HG03565 (cell line): ENCODE data around the gene ICAM3.
A peak's percentile ranks its signal among the peaks of the same experiment; 100 is the strongest.

Source experiments
- ATAC-seq: cut with Tn5 transposase; IDR thresholded peaks from one replicate; pipeline ENCODE4 v1.9.1; 2021; ENCODE audit warnings: mild to moderate bottlenecking, moderate library complexity; ENCODE audit not compliant: unreplicated experiment

Gene ICAM3

DNA sequence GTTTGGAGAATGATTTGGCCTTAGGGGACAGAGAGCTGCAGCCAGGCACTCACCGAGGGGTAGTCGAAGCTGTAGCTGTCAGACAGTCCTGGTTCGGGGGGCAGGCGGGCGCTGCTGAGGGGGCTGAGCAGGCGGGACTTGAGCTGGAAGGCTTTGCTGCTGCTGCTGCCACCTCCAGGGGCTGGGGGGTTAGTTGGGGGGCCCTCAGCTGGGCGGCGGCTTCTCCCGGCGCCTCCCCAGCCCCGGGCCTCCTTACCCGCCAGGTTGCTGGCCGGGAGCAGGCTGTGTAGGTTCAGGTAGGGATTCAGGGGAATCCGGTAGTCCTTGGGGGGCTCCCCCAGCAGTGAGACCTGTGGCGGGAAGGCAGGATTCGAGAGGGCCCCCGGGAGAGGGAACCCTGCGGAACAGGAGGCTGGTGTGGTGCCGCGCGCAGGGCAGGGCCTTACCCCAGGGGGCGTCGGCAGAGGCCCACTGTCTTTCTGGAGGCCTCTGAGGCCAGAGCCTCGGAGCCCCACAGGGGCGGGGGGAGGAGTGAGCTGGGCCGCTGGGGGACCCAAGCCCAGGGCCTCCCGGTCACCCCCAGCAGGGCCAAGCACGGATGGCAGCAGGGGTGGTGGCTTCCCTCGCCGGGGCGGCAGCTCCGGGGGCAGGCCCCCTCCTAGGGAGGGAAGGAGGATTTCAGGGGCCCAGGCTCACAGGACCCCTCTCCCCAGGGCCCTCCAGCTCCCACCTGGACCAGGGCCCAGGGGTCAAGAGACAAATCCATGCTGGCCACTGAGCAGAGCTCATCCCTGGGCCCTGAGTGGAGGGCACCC, 18.6 kb downstream of the ICAM3 start:
- no peak for ATAC-seq

DNA sequence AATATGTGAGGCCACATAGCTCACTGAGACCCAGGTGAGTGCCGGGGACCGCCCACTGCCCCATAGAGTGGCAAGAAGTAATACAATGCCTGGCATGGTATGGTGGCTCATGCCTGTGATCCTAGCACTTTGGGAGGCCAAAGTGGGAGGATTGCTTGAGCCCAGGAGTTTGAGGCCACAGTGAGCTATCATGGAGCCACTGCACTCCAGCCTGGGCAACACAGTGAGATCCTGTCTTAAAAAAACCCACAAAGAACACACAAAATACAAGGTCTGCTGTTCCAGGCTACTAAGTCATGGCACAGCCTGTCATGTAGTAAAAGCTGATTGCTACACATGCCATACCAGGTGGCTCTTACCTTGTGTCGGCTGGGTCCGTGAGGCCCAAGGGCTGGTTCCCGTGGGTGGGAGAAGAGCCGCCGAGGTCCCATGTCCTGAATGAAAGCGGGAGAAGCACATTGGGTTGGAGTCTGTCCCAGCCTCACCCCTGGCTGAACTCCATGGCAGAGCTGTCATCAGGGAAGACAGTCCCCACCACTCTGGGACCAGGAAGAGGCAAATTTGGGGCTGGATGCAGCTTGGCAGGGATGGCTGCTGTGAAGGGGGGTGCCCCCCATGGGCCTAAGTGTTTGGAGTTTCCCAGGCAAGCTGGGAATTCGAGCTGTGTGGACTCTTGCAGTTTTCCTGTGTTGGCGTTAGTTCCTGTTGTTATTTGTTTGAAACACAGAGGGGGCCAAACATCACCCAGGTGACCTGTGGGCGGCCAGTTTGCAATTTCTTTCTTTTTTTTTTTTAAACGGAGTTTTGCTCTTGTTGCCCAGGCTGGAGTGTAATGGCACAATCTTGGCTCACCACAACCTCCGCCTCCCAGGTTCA, 20.4 kb downstream of the ICAM3 start:
- ATAC-seq, result no peak

DNA sequence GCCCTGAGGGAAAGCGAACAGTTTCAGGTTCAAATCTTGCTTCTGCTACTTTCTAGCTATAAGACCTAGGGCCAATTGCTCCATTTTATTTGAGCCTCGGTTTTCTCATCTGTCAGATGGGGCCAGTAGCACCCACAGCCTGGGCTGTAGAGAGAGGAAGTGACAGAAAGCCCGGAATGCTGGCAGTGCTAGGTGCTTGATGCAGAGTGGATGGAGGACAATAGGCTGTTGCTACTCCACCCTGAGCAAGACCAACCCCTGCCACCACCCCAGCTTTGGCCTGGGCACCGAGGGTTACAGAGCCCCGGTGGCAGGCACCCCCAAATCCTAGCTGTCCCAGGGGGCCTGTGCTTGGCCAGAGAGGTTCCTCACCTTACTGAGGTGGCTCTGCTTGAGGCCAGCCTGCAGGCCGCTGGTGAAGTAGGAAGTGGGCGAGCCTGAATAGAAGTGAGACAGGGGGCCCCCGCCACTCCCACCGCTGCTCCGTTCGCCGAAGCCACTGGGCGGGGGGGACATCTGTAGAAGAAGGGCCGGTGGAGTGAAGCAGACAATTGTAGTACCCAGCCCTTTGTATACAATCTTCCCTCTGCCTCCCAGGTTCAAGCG, 21.5 kb downstream of the ICAM3 start:
- no peak for ATAC-seq

DNA sequence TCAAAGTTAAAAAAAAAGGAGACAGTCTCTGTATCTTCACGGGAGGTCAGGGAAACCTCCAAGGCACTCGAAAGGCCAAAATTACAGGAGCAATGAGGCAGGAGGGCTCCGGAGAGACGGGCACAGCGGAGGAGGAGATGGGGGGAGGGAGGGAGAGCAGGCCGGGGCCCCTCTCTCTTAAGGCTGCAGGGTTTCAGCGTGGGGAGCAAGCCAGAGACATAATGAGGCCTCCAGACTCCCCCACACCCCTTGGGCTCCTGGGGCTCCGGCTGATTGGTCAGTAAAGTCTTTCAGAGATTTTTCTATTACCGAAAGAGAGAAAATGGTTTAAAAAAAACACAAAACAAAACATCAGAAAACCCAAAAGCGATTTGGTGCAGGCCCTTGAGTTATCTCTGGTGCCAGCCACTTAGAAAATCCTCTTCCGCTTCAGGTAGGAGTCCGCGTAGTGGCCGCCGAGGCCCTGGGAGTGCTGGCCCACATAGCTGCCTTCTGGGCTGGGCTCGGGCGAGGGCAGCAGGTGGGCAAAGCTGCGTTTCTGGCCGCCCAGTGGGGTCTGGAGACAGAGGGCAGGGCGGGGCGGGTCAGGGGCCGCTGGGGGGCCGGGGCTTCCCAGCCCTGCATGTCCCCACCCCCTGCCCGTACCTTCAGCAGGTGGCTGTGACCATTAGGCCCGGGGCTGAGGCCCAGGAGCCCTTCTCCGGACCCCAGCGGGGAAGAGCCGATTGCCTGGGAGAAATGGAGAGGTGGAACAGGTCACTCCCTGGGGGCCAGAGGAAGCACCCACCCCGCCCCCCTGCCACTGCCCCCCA, 22.2 kb downstream of the ICAM3 start:
- ATAC-seq, result no peak

GRCh38 chr19:10316229-10317044, 23.0 kb downstream of the ICAM3 start:
- no peak for ATAC-seq

DNA sequence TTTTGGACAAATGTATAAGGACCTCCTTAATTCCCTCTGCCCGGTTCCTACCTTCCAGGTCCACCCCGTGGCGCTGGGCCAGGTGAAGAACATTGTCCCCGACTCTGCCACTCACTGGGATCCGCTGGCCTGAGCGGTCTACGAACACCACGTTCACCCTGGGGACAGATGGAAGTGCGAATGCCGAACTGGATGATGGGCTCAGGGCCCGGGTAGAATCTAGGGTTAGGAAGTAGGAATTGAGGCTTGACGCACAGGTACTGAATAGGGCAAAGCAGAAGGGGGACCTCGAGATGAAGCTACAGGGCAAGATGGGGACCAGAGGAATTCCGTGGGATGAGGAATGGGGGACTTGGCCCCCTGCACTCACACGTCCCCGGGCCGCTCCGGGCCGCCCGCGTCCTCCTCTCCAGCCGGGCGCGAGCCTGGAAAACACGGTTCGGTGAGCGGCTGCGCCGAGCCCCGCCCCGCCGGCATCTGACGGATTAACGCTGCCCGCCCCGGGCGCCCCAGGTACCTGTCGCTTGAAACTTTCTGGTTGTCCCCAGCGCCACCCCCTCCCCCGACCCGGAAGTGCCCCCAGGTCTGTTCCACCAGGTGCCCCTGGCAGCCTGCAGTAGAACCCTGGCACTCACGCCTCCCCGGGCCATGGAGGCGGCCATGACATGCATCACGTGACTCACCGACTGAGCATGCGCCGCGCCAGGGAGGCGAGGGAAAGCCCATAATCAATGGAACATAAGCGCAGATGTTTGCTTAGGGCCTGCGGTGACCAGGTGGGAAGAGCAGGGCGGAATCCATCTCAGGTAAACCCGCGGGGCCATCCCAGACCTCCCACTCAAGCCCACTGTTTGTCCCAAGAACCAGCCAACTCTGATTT, 23.8 kb downstream of the ICAM3 start, which contains the start of gene FDX2:
Gene FDX2, minus strand, starts transcription at position 681 of the 880 bp plus-strand sequence. Its CDS starts 19 bp downstream, at position 662.
- peak; percentile 66 for ATAC-seq

GRCh38 chr19:10309423-10309822, 30.0 kb downstream of the ICAM3 start, which contains the start of gene ZGLP1:
Gene ZGLP1 (minus strand): TSS chr19:10309815.
- no peak for ATAC-seq

GRCh38 chr19:10306327-10306726, 33.1 kb downstream of the ICAM3 start:
- no peak for ATAC-seq

- no peak for ATAC-seq
Measured at GRCh38 chr19:10305139-10305806, 34.2 kb downstream of the ICAM3 start.

DNA sequence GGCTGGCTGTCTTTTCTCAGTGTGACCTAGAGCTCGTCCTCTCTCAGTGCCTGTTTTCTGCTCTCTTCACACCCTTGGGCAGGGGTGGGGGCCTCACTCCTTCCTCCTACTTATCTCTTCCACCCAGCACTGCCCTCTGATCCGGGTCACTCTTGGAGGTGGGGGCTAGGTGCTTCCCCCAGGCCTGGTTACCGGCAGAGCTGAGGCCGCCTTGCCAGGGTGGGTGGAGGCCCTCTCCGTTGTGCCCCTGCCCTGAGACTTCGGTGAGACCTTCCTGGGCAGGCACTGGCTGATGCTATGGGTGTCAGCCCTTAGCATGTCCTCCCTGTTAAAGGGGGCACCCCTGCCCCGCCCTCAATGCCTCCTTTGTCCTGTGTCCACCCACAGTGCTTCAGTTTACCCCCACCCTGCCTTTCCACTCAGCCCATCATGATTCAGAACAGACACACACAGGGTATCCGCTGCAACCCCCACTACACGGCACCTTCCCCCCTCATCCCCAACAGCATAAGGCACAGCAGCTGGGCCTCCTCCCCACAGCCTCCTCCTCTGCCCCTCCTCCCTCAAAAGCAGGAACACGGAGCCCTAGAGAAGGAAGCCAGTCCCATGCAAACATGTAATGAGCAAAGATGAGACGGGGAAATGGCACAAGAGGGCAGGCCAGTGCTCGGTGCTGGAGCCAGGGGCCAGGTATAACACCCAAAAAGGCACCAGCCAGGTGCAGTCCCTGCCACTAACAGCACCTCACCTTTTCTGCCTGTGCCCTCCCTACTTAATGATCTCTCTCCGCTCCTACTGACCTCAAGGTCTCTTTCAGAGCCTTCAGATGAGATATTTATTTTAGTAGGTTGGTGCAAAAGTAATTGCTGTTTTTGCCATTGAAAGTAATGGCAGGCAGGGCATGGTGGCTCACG, 39.6 kb downstream of the ICAM3 start:
- ATAC-seq, result no peak

GRCh38 chr19:10295847-10296591, 43.4 kb downstream of the ICAM3 start:
- no peak for ATAC-seq

DNA sequence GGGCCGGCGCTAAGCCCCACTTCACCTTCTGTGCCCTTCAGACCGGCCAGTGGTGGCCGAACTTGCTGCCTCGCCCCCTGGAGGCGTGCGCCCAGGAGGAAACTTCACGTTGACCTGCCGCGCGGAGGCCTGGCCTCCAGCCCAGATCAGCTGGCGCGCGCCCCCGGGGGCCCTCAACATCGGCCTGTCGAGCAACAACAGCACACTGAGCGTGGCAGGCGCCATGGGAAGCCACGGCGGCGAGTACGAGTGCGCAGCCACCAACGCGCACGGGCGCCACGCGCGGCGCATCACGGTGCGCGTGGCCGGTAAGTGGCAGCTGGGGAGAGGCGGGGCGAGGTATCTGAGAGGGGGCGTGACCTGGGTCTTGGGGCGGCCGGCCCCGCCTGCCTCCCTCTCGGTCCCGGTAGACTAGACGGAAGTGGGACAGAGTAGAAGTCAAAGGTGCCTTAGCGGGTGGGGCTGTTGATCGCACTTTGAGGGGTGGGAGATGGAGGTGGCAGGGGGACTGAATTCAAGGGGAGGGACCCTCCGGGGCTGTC, 44.0 kb downstream of the ICAM3 start:
- ATAC-seq, result no peak

GRCh38 chr19:10294368-10294697, 45.1 kb downstream of the ICAM3 start:
- ATAC-seq, result no peak

- no peak for ATAC-seq
Measured at GRCh38 chr19:10293637-10294367, 45.6 kb downstream of the ICAM3 start.

GRCh38 chr19:10292789-10293636, 46.4 kb downstream of the ICAM3 start:
- ATAC-seq, result no peak
